ENCODE data around the gene LRMDA. TPM values are rescaled to one million over a fixed set of nuclear protein-coding genes. Genes with fewer than 3 reads are reported as not detected.

LRMDA gene
- total RNA-seq, 1 donor from 2014 or later = 5.2 TPM

GRCh38 chr10:76497666-76498065 is 1066.2 kb downstream of the LRMDA start:
- Histone ChIP-seq H3K9ac (no peak overlapping the region), H3K79me2 (ENCODE audit: low read depth) (no peaks in the 10 kb centered on the region), H2AFZ (replicated peaks) (no peak overlapping the region), H3K9me3 (ENCODE audit: low read depth) (peaks cover 3% of the 10 kb centered on the region), H3K4me2 (no peak overlapping the region), H3K27me3 (no peaks in the 10 kb centered on the region), H3K4me3 (no peak overlapping the region), H3F3A (ENCODE audit: low read depth) (no peaks in the 10 kb centered on the region), H4K20me1 (ENCODE audit: low read depth) (no peaks in the 10 kb centered on the region), H3K27ac (no peak overlapping the region), H3K4me1 (no peaks in the 10 kb centered on the region), H3K36me3 (peaks cover 5% of the 10 kb centered on the region)
- no peak for TF ChIP-seq EZH2 (IDR thresholded peaks at IDR 0.05)
- TF ChIP-seq CTCF (IDR thresholded peaks at IDR 0.05) = no peak
- TF ChIP-seq EZH2phosphoT487 (IDR thresholded peaks at IDR 0.05) = no peak
- Mint-ChIP-seq H3K36me3 (no peaks in the 10 kb centered on the region), H3K27me3 (ENCODE audit: insufficient read depth, low read depth) (no peaks in the 10 kb centered on the region), H3K4me3 (no peak overlapping the region), H3K27ac (no peak overlapping the region), H3K4me1 (no peaks in the 10 kb centered on the region), H3K9me3 (peaks cover 27% of the 10 kb centered on the region)
- no peak for DNase-seq (ENCODE audit: low spot score)

DNA sequence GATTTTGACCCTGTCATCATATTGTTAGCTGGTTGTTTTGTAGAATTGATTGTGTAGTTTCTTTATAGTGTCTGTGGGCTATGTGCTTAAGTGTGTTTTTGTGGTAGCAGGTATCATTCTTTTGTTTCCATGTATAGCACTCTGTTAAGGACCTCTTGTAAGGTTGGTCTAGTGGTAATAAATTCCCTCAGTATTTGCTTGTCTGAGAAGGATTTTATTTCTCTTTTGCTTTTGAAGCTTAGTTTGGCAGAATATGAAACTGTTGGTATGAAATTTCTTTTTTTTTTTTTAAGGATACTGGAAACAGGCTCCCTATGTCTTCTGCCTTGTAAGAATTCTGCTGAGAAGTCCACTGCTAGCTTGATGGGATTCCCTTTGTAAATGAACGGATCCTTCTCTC is 1073.4 kb downstream of the LRMDA start:
- Histone ChIP-seq H3F3A (ENCODE audit: low read depth) (no peaks in the 10 kb centered on the region), H3K4me3 (no peak overlapping the region), H3K9ac (no peak overlapping the region), H2AFZ (replicated peaks) (no peak overlapping the region), H3K79me2 (ENCODE audit: low read depth) (no peaks in the 10 kb centered on the region), H3K4me2 (no peak overlapping the region), H3K27me3 (no peaks in the 10 kb centered on the region), H3K27ac (no peak overlapping the region), H3K4me1 (no peaks in the 10 kb centered on the region), H3K36me3 (no peaks in the 10 kb centered on the region), H3K9me3 (ENCODE audit: low read depth) (peaks cover 10% of the 10 kb centered on the region), H4K20me1 (ENCODE audit: low read depth) (no peaks in the 10 kb centered on the region)
- Mint-ChIP-seq H3K4me3 (no peak overlapping the region), H3K27me3 (ENCODE audit: insufficient read depth, low read depth) (no peaks in the 10 kb centered on the region), H3K9me3 (peaks cover 39% of the 10 kb centered on the region), H3K36me3 (peaks cover 8% of the 10 kb centered on the region), H3K27ac (no peak overlapping the region), H3K4me1 (peaks cover 5% of the 10 kb centered on the region)
- TF ChIP-seq EZH2 (IDR thresholded peaks at IDR 0.05) (no peak), CTCF (IDR thresholded peaks at IDR 0.05) (no peak), EZH2phosphoT487 (IDR thresholded peaks at IDR 0.05) (no peak)
- no peak for DNase-seq (ENCODE audit: low spot score)

DNA sequence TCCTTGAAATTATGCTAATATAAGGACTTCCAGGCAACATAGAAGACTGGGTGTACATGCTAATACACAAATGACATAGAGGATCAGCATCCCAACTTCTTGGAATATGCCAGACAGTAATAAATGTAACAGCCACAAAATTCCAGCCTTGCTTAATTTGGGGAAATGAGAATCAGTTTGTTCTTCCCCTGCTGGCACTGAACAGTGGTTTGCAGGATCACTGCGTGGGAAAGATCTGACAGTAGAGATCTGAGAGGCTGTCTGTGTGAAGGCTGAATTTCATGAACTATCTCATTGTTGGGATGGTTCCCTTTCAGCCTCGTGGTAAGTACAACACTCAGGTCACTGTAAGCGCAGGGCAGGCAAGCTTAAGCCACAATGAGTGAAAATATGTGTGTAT is 1078.0 kb downstream of the LRMDA start:
- peaks cover 7% of the 10 kb centered on the region for H3K9me3 ChIP-seq (ENCODE audit: low read depth)
- no peak overlapping the region for H3K4me2 ChIP-seq
- no peak overlapping the region for H3K4me3 ChIP-seq
- H3K27me3 ChIP-seq = no peaks in the 10 kb centered on the region
- peak; percentile 5 for DNase-seq (ENCODE audit: low spot score)
- peak overlapping the region; percentile 32 for H2AFZ ChIP-seq (replicated peaks)
- peaks cover 3% of the 10 kb centered on the region for H3K27me3 Mint-ChIP-seq (ENCODE audit: insufficient read depth, low read depth)
- no peak overlapping the region for H3K4me3 Mint-ChIP-seq
- peaks cover 20% of the 10 kb centered on the region for H3K9me3 Mint-ChIP-seq
- no peak for TF ChIP-seq EZH2 (IDR thresholded peaks at IDR 0.05)
- TF ChIP-seq CTCF (IDR thresholded peaks at IDR 0.05) = no peak
- no peak for TF ChIP-seq EZH2phosphoT487 (IDR thresholded peaks at IDR 0.05)
- no peaks in the 10 kb centered on the region for H3K36me3 ChIP-seq
- H3K36me3 Mint-ChIP-seq = peaks cover 7% of the 10 kb centered on the region
- no peaks in the 10 kb centered on the region for H3F3A ChIP-seq (ENCODE audit: low read depth)
- no peak overlapping the region for H3K27ac ChIP-seq
- H3K27ac Mint-ChIP-seq = peak overlapping the region; percentile 26
- H3K4me1 Mint-ChIP-seq = peaks cover 7% of the 10 kb centered on the region
- H3K79me2 ChIP-seq (ENCODE audit: low read depth) = no peaks in the 10 kb centered on the region
- H3K9ac ChIP-seq = no peak overlapping the region
- H4K20me1 ChIP-seq (ENCODE audit: low read depth) = no peaks in the 10 kb centered on the region
- H3K4me1 ChIP-seq = no peaks in the 10 kb centered on the region

Data from neural progenitor cell (in vitro differentiated cells).